ENCODE measurements around the gene ABCA7. TPM values are rescaled to one million over a fixed set of nuclear protein-coding genes. Genes with fewer than 3 reads are reported as not detected.

ABCA7 gene
- total and polyA plus RNA-seq, 2 of the 13 experiments (the other 11 are each of a cell fraction or from before 2014, with no cell fraction given): 4.4 to 32.4 TPM

GRCh38 chr19:1113030-1113985 is 73.4 kb downstream of the ABCA7 start (continued):
- TF ChIP-seq THAP7 (CRISPR knock-in tag; IDR thresholded peaks at IDR 0.05) (no peak; the same call in 1 of the 2 replicates), KLF16 (CRISPR knock-in tag; IDR thresholded peaks at IDR 0.05) (peak in 1 of 2 experiments; percentile 92; a peak in 2 of 4 replicates), RFXANK (CRISPR knock-in tag; IDR thresholded peaks at IDR 0.05) (no peak), FOXJ3 (CRISPR knock-in tag; IDR thresholded peaks at IDR 0.05; ENCODE audit: borderline replicate concordance) (peak; percentile 37; the same call in 1 of the 2 replicates), HMGA1 (CRISPR knock-in tag; conservative IDR thresholded peaks at IDR 0.05) (no peak), IKZF4 (CRISPR knock-in tag; IDR thresholded peaks at IDR 0.05; ENCODE audit: borderline replicate concordance, low read depth, not compliant biosample characterization) (no peak), ADNP (CRISPR knock-in tag; IDR thresholded peaks at IDR 0.05) (no peak), ZNF614 (CRISPR knock-in tag; IDR thresholded peaks at IDR 0.05; ENCODE audit: borderline replicate concordance) (peak; percentile 80; the same call in 1 of the 2 replicates), HIVEP1 (CRISPR knock-in tag; IDR thresholded peaks at IDR 0.05) (no peak), ZNF570 (CRISPR knock-in tag; IDR thresholded peaks at IDR 0.05; ENCODE audit: borderline replicate concordance) (no peak), ZBTB49 (CRISPR knock-in tag; IDR thresholded peaks at IDR 0.05; ENCODE audit: borderline replicate concordance) (no peak), FOXP1 (IDR thresholded peaks at IDR 0.05) (no peak), FOXP1 (CRISPR knock-in tag; IDR thresholded peaks at IDR 0.05) (0 out of 2 replicates have a peak, but pooled peaks have one; percentile 39), ATF7-NPFF (CRISPR knock-in tag; IDR thresholded peaks at IDR 0.05; ENCODE audit: low read depth) (0 out of 2 replicates have a peak, but pooled peaks have one; percentile 17), SALL2 (CRISPR knock-in tag; IDR thresholded peaks at IDR 0.05) (peak; percentile 64; the same call in 1 of the 2 replicates), ZNF660 (CRISPR knock-in tag; IDR thresholded peaks at IDR 0.05; ENCODE audit: borderline replicate concordance, low read depth) (no peak), ZBTB10 (CRISPR knock-in tag; IDR thresholded peaks at IDR 0.05; ENCODE audit: borderline replicate concordance) (no peak), ZNF850 (CRISPR knock-in tag; conservative IDR thresholded peaks at IDR 0.05) (0 out of 2 replicates have a peak, but pooled peaks have one; percentile 17), BRD4 (CRISPR knock-in tag; IDR thresholded peaks at IDR 0.05) (no peak; the same call in 1 of the 2 replicates), ZNF749 (CRISPR knock-in tag; IDR thresholded peaks at IDR 0.05; ENCODE audit: borderline replicate concordance) (no peak), PHF5A (CRISPR knock-in tag; IDR thresholded peaks at IDR 0.05; ENCODE audit: low read depth, unreplicated experiment) (peak; percentile 80)

Measured in HepG2 (cell line).